ENCODE results near the gene ZNRF1. TPM values are rescaled to one million over a fixed set of nuclear protein-coding genes. Genes with fewer than 3 reads are reported as not detected.

ZNRF1 gene
- total and polyA plus RNA-seq, 4 donors = 7.9 to 10.9 (median 9.2) TPM

- Histone ChIP-seq H3K27ac (ENCODE audit: low read depth in 1 of 2, low read length in 2 of 2) (no peak overlapping the region), H3K4me1 (ENCODE audit: control insufficient read depth in 4 of 4, insufficient read depth in 4 of 4, low read length in 3 of 4) (peaks cover 0 to 2% (median 1%) of the 10 kb centered on the region in 4 donors), H3K36me3 (ENCODE audit: control insufficient read depth in 4 of 4, insufficient read depth in 3 of 4, low read depth in 1 of 4, low read length in 3 of 4) (no peaks in the 10 kb centered on the region), H3K4me3 (ENCODE audit: low read depth in 1 of 3, low read length in 3 of 3) (no peak overlapping the region), H3K9me3 (ENCODE audit: control insufficient read depth in 4 of 4, low read length in 3 of 4) (no peaks in the 10 kb centered on the region), H3K9ac (ENCODE audit: low read depth in 1 of 2, low read length in 2 of 2) (no peak overlapping the region), H3K27me3 (ENCODE audit: control insufficient read depth in 4 of 4, insufficient read depth in 4 of 4, low read length in 3 of 4) (no peaks in the 10 kb centered on the region)
- TF ChIP-seq YY1 (IDR thresholded peaks at IDR 0.05) (no peak), RAD21 (IDR thresholded peaks at IDR 0.05) (no peak), NR2F2 (IDR thresholded peaks at IDR 0.05) (no peak), TAF1 (conservative IDR thresholded peaks at IDR 0.05) (no peak), FOXA1 (IDR thresholded peaks at IDR 0.05) (no peak), JUND (IDR thresholded peaks at IDR 0.05) (no peak)
- TF ChIP-seq, protein P1, sequence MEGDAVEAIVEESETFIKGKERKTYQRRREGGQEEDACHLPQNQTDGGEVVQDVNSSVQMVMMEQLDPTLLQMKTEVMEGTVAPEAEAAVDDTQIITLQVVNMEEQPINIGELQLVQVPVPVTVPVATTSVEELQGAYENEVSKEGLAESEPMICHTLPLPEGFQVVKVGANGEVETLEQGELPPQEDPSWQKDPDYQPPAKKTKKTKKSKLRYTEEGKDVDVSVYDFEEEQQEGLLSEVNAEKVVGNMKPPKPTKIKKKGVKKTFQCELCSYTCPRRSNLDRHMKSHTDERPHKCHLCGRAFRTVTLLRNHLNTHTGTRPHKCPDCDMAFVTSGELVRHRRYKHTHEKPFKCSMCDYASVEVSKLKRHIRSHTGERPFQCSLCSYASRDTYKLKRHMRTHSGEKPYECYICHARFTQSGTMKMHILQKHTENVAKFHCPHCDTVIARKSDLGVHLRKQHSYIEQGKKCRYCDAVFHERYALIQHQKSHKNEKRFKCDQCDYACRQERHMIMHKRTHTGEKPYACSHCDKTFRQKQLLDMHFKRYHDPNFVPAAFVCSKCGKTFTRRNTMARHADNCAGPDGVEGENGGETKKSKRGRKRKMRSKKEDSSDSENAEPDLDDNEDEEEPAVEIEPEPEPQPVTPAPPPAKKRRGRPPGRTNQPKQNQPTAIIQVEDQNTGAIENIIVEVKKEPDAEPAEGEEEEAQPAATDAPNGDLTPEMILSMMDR (IDR thresholded peaks at IDR 0.05; ENCODE audit: low read depth, low read length, missing input control) = no peak
- TF ChIP-seq, protein P2, sequence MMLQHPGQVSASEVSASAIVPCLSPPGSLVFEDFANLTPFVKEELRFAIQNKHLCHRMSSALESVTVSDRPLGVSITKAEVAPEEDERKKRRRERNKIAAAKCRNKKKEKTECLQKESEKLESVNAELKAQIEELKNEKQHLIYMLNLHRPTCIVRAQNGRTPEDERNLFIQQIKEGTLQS (IDR thresholded peaks at IDR 0.05) = no peak
- TF ChIP-seq, protein P3, sequence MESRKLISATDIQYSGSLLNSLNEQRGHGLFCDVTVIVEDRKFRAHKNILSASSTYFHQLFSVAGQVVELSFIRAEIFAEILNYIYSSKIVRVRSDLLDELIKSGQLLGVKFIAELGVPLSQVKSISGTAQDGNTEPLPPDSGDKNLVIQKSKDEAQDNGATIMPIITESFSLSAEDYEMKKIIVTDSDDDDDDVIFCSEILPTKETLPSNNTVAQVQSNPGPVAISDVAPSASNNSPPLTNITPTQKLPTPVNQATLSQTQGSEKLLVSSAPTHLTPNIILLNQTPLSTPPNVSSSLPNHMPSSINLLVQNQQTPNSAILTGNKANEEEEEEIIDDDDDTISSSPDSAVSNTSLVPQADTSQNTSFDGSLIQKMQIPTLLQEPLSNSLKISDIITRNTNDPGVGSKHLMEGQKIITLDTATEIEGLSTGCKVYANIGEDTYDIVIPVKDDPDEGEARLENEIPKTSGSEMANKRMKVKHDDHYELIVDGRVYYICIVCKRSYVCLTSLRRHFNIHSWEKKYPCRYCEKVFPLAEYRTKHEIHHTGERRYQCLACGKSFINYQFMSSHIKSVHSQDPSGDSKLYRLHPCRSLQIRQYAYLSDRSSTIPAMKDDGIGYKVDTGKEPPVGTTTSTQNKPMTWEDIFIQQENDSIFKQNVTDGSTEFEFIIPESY (IDR thresholded peaks at IDR 0.05) = no peak
- DNase-seq (ENCODE audit: low spot score) = no peak
- WGBS = 62% methylated on average over 4 of the region's 4 CpGs
Observed at GRCh38 chr16:75024594-75024993, 25.8 kb downstream of the ZNRF1 start.

GRCh38 chr16:75025761-75026160, 26.9 kb downstream of the ZNRF1 start:
- Histone ChIP-seq H3K27ac (ENCODE audit: low read depth in 1 of 2, low read length in 2 of 2) (peak overlapping the region in 1 of 2 donors; percentile 46), H3K36me3 (ENCODE audit: control insufficient read depth in 4 of 4, insufficient read depth in 3 of 4, low read depth in 1 of 4, low read length in 3 of 4) (no peaks in the 10 kb centered on the region), H3K9me3 (ENCODE audit: control insufficient read depth in 4 of 4, low read length in 3 of 4) (no peaks in the 10 kb centered on the region), H3K9ac (ENCODE audit: low read depth in 1 of 2, low read length in 2 of 2) (no peak overlapping the region), H3K27me3 (ENCODE audit: control insufficient read depth in 4 of 4, insufficient read depth in 4 of 4, low read length in 3 of 4) (no peaks in the 10 kb centered on the region), H3K4me1 (ENCODE audit: control insufficient read depth in 4 of 4, insufficient read depth in 4 of 4, low read length in 3 of 4) (peaks cover 0 to 2% (median 1%) of the 10 kb centered on the region in 4 donors), H3K4me3 (ENCODE audit: low read depth in 1 of 3, low read length in 3 of 3) (no peak overlapping the region)
- WGBS = 80% methylated on average over 3 of the region's 3 CpGs
- TF ChIP-seq FOXA2 (IDR thresholded peaks at IDR 0.05) = no peak
- TF ChIP-seq HNF4A (conservative IDR thresholded peaks at IDR 0.05) = no peak
- no peak for TF ChIP-seq NR2F2 (IDR thresholded peaks at IDR 0.05)
- no peak for TF ChIP-seq FOXA1 (IDR thresholded peaks at IDR 0.05)
- no peak for TF ChIP-seq SP1 (IDR thresholded peaks at IDR 0.05)
- no peak for TF ChIP-seq TAF1 (conservative IDR thresholded peaks at IDR 0.05)
- no peak for TF ChIP-seq GABPA (IDR thresholded peaks at IDR 0.05 in 1 of 2, conservative IDR thresholded peaks at IDR 0.05 in 1 of 2)
- no peak for TF ChIP-seq YY1 (IDR thresholded peaks at IDR 0.05)
- TF ChIP-seq, protein P2 (IDR thresholded peaks at IDR 0.05) = no peak
- TF ChIP-seq, protein P4, sequence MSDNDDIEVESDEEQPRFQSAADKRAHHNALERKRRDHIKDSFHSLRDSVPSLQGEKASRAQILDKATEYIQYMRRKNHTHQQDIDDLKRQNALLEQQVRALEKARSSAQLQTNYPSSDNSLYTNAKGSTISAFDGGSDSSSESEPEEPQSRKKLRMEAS (IDR thresholded peaks at IDR 0.05) = no peak
- no peak for TF ChIP-seq JUND (IDR thresholded peaks at IDR 0.05)
- DNase-seq (ENCODE audit: low spot score) = no peak
